GM21825 (cell line): ENCODE measurements around the gene AMPH.
"Not testable (repeated sequence)": the region's sequence is repeated elsewhere in the genome, so short reads cannot be mapped to it uniquely, and the experiment has no call there.

Experiments used
- ATAC-seq: cut with Tn5 transposase; IDR thresholded peaks from one replicate; pipeline ENCODE4 v1.9.1; 2021; ENCODE audit warnings: mild to moderate bottlenecking, moderate library complexity; ENCODE audit not compliant: unreplicated experiment

AMPH gene

GRCh38 chr7:38354271-38354851 is 276.8 kb downstream of the AMPH start:
- ATAC-seq: not testable (repeated sequence)

DNA sequence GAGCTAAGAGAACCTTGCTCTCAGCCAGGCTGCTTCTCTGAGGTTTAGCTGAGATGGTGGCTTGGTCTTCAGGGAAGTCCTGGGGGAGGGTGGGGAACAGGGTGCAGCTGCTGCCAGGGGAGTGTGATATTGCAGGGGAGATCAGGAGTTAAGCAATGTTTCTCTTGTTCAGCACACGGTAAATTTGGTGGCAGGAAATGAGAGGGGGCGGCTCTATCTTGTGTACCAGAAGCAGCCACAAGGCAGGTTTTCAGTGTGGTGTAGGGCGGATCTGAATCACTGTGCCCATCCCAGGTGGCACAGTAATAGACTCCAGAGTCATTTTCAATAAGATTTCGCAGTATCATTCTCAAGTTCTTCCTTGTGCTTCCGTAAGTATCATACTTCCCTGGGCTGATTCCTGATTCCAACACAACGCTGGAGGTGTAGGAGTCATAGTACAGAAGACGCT is 277.7 kb downstream of the AMPH start:
- peak; percentile 20 for ATAC-seq

DNA sequence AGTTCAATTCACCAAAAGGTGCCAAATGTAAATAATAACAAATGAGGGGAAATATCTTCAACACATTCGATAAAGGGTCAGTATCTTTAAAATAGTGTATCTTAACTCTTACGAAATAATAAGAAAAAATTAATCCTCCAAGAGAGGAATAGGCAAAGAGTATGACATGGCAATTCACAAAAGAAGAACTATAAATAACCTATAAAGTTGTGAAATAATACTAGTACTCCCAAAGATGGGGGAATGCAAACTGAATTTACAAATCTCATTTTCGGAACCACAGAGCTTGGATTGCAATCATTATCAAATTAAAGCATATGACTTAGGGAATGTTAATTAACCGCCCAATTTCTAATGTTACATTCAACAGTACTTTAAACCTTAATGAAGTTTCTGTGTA is 279.6 kb downstream of the AMPH start:
- ATAC-seq: no peak

DNA sequence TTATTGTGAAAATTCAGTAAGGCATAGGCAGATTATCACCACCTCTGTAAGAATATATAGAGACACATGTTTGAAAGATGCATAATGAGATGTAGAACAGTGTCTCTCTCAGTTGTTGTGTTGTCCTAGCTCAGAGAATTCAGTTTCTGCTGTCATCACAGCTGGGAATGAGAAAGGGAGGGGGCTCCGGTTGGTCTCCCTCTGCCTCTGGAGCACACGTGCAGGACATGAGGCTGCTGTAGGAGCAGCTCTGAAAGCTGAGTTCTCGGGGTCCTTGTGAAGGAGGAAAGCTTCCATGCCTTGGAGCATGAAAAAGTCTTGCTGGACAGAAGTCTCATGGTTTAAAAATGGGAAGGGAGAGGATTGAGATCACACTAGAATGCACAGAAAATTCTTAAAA is 280.4 kb downstream of the AMPH start:
- not testable (repeated sequence) for ATAC-seq

GRCh38 chr7:38349869-38350583 is 281.1 kb downstream of the AMPH start:
- ATAC-seq: peak; percentile 85

DNA sequence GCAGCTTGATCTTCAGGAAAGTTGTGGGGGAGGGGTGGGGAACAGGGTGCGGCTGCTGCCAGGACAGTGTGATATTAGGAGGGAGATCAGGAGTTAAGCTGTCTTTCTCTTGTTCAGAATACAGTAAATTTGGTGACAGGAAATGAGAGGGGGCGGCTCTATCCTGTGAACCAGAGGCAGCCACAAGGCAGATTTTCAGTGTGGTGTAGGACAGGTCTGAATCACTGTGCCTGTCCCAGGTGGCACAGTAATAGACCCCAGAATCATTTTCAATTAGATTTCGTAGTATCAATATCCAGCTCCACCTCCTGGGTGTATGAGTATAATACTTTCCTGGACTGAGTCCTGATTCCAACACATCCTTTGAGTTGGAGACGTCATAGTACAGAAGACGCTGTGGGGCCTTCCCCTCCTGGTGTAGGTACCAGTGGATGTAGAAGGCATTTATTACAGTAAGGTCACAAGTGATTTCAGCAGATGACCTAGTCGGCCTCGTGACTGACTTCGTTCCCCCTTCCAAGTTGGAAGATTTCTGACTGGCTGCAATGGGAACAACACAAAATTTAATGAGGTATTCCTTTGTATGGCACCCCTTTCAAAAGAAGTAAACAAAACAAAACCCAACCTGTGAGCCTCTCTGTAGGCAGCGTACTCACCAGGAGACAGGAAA is 281.9 kb downstream of the AMPH start:
- peak; percentile 32 for ATAC-seq

DNA sequence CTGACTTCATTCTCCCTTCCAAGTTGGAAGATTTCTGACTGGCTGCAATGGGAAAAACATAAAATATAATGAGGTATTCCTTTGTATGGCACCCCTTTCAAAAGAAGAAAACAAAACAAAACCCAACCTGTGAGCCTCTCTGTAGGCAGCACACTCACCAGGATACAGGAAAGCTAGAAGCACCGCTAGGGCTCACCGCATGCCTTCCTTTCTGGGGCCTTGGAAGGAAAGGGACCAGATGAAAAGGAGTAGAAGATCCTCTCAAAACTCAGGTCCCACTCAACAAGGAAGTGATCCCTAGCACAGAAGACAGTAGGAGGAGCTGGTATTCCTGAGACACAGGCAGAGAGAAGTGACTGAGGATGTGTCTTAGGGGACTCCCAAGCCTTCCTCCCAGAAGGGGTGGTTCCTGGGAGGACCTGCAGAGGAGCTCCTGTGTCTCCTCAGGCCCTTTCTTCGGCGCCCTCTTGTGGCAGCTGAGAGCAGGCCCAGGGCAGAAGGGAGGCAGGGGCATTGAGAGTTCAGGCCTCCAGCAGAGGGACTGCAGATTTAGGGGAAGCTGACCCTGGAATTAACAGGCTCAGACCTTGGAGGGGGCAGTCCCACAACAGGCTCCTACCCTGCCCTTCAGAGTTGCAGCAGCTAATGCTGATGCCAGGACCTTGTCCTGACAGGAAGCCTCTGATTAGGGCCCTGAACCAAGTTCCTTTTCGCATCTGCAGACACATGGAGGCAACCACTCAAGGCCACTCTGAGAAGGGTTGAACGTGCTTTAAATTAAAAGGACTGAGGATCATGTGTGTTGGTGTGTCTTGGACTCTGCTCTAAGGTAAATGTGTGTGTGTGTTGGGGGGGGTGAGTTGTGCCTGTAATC is 285.6 kb downstream of the AMPH start:
- ATAC-seq: peak; percentile 43

GRCh38 chr7:38344741-38345140 is 286.4 kb downstream of the AMPH start:
- ATAC-seq: peak; percentile 35

DNA sequence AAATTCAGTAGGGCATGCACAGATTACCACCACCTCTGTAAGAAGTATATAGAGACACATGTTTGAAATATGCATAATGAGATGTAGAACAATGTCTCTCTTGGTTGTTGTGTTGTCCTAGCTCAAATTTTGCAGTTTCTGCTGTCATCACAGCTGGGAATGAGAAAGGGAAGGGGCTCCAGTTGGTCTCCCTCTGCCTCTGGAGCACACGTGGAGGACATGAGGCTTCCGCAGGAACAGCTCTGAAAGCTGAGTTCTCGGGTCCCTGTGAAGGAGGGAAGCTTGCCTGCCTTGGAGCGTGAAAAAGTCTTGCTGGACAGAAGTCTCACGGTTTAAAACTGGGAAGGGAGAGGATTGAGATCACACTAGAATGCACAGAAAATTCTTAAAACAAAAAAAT is 289.0 kb downstream of the AMPH start:
- not testable (repeated sequence) for ATAC-seq

- ATAC-seq: peak; percentile 62
Observed at GRCh38 chr7:38341172-38341705, 289.9 kb downstream of the AMPH start.

DNA sequence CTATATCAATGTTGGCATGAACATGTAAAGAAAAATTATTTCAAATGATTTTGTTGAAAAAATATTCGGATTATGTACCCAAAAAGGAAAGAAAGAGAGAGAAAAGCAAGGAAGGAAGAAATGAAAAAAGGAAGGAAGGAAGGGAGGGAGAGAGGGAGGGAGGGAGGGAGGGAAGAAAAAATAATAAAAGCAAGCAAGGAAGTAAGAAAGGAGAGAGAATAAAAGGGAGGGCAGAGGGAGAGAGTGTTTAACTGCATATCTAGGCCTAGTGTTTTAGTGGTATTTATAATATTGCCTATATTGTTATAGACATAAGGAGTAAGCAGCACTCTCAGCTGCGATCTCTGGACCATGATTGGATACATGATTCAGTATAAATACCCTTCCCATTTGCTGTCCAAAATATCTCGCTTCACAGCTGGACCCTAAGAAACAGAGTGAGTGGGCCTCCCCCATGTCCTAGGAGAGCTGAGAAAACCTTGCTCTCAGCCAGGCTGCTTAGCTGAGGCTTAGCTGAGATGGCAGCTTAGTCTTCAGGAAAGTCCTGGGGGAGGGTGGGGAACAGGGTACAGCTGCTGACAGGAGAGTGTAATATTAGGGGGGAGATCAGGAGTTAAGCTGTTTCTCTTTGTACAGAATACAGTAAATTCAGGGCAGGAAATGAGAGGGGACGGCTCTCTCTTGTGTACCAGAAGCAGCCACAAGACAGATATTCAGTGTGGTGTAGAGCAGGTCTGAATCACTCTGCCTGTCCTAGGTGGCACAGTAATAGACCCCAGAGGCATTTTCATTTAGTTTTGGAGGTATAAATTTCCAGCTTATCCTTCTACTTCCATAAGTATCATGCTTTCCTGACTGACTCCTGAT is 291.0 kb downstream of the AMPH start:
- no peak for ATAC-seq

DNA sequence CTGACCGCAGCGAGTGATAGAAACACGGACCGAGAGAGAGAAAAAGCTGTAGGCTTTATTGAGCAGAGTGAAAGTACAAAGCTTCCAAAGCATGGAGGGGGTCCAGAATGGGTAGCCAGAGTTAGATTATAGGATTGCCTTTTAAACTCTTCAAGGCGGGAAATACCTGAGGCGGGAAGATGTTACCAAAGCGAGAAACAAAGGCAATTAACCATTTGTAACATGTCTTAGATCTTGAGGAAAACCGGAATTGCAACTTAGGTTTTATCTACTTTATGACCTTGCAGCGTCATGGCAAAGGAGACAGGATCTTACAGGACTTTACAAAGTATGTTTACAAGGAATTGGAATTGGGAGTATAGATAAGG is 295.0 kb downstream of the AMPH start:
- not testable (repeated sequence) for ATAC-seq

DNA sequence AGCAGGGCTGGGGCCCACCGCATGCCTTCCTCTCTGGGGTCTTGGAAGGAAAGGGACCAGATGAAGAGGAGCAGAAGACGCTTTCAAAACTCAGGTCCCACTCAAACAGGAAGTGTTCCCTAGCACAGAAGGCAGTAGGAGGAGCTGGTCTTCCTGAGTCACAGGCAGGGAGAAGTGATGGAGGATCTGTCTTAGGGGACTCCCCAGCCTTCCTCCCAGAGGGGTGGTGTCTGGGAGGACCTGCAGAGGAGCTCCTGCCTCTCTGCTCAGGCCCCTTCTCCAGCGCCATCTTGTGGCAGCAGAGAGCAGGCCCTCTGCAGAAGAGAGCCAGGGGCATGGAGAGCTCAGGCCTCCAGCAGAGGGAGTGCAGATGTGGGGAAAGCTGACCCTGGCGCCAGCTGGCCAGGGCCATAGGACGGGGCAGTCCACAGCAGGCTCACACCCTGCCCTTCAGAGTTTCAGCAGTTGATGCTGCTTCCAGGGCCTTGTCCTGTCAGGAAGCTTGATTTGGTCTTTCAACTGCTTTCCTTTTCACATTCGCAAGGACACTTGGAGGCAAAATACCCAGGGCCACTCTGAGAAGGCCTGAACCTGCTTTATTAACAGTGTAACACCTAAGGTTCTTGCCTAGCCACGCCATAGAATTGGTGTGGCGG is 295.6 kb downstream of the AMPH start:
- ATAC-seq: peak; percentile 96

DNA sequence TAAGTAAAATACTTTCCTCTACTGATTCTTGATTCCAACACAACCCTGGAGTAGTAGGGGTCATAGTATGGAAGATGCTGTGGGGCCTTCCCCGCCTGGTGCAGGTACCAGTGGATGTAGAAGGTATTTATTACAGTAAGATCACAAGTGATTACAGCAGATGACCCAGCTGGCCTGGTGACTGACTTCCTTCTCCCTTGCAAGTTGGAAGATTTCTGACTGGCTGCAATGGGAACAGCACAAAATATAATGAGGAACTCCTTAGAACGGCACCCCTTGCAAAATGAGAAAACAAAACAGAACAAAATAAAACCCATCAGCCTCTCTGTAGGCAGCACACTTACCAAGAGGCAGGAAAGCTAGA is 296.1 kb downstream of the AMPH start:
- no peak for ATAC-seq

DNA sequence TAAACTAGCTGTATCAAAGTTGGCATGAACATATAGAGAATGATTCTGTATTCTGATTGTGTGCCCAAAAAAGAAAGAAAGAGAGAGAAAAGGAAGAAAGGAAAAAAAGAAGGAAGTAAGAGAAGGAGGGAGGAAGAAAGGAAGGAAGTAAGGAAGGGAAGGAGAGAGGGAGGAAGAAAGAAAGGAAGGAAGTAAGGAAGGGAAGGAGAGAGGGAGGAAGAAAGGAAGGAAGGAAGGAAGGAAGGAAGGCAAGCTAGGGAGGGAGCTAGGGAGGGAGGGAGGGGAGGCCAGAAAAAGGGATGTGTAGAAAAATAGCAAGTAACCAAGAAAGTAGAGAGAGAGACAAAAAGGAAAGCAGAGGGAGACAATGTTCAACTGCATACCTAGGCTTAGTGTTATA is 297.0 kb downstream of the AMPH start:
- no peak for ATAC-seq
